GM12874 (cell line): ENCODE data around the gene ZNF329.

Experiments used
- TF ChIP-seq, protein P1 (sequence below): IDR thresholded peaks from 2 replicates; pipeline ENCODE4 v1.5.1; 2011; ENCODE audit warnings: low read depth, mild to moderate bottlenecking, control low read depth, low read length, moderate library complexity; ENCODE audit not compliant: insufficient read depth

The ZNF329 gene

DNA sequence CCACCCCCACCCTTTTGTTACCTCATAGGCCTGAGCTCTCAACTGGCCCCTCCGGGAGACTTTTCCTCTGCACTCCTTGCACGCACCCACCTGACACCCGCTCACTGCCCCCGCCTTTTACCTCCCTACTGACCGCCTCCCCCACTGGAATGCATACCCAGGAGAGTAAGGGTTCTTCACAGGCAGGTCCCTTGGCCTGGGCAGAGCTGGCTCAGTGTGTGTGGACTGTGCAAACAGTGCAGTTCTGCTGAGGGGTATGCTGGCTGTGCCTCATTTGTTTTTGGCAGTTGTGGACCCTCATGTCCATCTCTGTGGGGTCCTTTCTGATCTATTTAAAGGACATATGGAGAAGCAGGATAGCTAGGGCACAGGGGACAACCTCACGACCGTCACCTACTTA lies 57.5 kb downstream of the ZNF329 start:
- TF ChIP-seq, protein P1, sequence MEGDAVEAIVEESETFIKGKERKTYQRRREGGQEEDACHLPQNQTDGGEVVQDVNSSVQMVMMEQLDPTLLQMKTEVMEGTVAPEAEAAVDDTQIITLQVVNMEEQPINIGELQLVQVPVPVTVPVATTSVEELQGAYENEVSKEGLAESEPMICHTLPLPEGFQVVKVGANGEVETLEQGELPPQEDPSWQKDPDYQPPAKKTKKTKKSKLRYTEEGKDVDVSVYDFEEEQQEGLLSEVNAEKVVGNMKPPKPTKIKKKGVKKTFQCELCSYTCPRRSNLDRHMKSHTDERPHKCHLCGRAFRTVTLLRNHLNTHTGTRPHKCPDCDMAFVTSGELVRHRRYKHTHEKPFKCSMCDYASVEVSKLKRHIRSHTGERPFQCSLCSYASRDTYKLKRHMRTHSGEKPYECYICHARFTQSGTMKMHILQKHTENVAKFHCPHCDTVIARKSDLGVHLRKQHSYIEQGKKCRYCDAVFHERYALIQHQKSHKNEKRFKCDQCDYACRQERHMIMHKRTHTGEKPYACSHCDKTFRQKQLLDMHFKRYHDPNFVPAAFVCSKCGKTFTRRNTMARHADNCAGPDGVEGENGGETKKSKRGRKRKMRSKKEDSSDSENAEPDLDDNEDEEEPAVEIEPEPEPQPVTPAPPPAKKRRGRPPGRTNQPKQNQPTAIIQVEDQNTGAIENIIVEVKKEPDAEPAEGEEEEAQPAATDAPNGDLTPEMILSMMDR: no peak

- TF ChIP-seq, protein P1: no peak
Measured at GRCh38 chr19:58091251-58091995, 59.2 kb downstream of the ZNF329 start.

- TF ChIP-seq, protein P1: no peak
Measured at GRCh38 chr19:58089846-58090245, 60.7 kb downstream of the ZNF329 start.

GRCh38 chr19:58088521-58089052 lies 62.0 kb downstream of the ZNF329 start:
- TF ChIP-seq, protein P1: no peak

DNA sequence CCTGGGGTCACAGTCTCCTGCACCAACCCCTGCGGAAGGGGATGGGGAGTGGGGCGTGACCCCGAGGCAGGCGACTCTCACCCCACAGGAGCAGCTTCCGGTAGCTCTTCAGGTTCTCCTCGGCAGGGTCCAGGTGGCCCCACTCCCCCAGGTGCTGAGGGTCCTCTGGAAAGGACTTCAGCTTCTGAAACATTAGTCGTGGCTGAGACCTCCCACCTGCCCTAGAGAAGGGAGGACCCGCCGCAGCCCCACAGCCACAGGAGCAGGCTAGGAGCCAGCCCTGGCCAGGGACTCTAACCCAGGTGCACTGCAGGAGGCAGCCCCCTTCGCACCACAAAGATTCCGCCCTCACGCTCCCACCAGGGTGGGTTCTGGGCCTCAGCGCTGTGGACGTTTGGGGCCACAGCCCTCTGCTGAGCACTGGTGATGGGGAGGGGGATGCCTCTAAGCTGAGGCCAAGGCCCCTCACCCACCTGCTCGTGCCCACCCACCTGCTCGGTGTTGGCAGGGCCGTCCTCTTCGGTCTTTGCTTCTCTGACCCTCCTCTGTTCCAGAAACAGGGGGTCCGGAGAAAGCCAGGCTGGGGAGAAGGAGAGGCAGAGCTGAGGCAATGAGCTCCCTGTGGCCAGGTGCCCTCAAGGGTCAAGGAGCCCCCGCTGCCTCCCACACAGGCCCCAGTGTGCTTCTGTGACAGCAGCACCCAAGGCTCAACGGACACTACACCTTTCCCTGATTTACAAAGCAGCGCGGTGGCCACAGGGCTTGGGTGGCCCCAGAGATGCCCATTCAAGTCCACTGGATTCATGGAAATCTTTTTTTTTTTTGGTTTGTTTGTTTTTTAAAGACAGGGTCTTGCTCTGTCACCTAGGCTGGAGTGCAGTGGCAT lies 63.5 kb downstream of the ZNF329 start:
- TF ChIP-seq, protein P1: no peak

- TF ChIP-seq, protein P1: no peak
Measured at GRCh38 chr19:58085348-58085875, 65.2 kb downstream of the ZNF329 start.

DNA sequence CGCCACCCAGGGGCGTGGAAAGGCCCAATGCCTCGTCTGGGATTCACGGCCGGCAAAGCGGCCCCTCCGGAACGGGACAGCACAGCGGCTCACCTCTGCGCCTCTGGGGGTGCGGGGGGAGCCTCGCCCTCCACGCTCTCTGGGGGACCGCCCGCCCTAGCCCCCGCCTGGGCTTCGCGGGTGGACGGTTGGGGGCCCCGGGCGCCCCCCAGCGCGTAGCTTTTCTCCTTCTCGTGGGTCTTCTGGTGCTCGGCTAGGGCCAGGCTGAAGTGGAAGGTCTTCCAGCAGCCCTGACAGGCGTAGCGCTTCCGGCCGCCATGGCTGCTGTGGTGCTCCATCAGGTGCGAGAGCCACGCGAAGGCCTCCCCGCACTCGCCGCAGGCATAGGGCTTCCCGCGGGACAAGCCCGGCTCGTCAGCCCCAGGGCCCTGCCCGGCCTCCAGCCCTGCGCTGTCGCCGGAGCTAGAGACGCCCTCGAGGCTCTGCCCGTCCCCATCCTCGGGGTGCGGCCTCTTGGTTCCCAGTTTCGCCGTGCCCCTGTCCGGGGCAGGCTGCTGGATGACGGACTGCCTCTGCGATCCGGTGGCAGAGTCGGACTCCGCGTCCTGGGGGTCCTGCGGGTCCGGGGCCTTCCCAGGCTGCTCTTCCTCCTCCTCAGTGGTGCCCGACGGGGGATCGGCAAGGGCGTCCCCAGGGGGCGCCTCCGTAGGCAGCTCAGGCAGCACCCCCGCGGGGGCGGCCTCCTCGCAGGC lies 65.8 kb downstream of the ZNF329 start:
- TF ChIP-seq, protein P1: no peak
